BJ (cell line): ENCODE results near the gene ANKRD10. TPM values are rescaled to one million over a fixed set of nuclear protein-coding genes. Genes with fewer than 3 reads are reported as not detected.

ENCODE experiments used
- CTCF ChIA-PET: fragments of 350-600 bp; formaldehyde crosslinking; extraction: SDS; loops from one replicate; lab custom pipeline; 2021; ENCODE audit warnings: antibody characterized with exemption, inconsistent platforms; lab: Yijun Ruan, JAX
- POLR2A ChIA-PET: fragments of 300-600 bp; sonication (Branson Sonifier 250); formaldehyde crosslinking; extraction: SDS; loops from one replicate; lab custom pipeline; 2021; ENCODE audit warnings: antibody characterized with exemption; lab: Charles Lee
- DNase-seq: peaks from one replicate; pipeline ENCODE4 v3.0.0-alpha.2; 2011; ENCODE audit warnings: low read depth
- H3K27me3 ChIP-seq: 2 replicates; pipeline ENCODE4 v1.6.0; 2011; ENCODE audit warnings: low read length; ENCODE audit not compliant: control insufficient read depth, insufficient read depth
- H3K36me3 ChIP-seq: 2 replicates; pipeline ENCODE4 v1.5.1; 2011; ENCODE audit warnings: low read length; ENCODE audit not compliant: control insufficient read depth, insufficient read depth
- H3K4me3 ChIP-seq: 2 replicates; pipeline ENCODE4 v1.5.1; 2011; ENCODE audit warnings: low read depth, mild to moderate bottlenecking, control low read depth, low read length
- polyA plus RNA-seq: library from polyadenylated mRNA; depleted of rRNA; stranded (reverse); fragments of >200 nt; gene quantifications from 2 replicates; pipeline ENCODE4 v1.2.3, GENCODE V29; 2011
- TF ChIP-seq, protein P1 (sequence below): IDR thresholded peaks from 2 replicates; pipeline ENCODE4 v1.5.1; 2011; ENCODE audit warnings: low read depth, mild to moderate bottlenecking, control low read depth, inconsistent platforms, low read length, moderate library complexity; ENCODE audit not compliant: insufficient read depth

The ANKRD10 gene
- polyA plus RNA-seq, 1 experiment, result 43.5 TPM

- TF ChIP-seq, protein P1, sequence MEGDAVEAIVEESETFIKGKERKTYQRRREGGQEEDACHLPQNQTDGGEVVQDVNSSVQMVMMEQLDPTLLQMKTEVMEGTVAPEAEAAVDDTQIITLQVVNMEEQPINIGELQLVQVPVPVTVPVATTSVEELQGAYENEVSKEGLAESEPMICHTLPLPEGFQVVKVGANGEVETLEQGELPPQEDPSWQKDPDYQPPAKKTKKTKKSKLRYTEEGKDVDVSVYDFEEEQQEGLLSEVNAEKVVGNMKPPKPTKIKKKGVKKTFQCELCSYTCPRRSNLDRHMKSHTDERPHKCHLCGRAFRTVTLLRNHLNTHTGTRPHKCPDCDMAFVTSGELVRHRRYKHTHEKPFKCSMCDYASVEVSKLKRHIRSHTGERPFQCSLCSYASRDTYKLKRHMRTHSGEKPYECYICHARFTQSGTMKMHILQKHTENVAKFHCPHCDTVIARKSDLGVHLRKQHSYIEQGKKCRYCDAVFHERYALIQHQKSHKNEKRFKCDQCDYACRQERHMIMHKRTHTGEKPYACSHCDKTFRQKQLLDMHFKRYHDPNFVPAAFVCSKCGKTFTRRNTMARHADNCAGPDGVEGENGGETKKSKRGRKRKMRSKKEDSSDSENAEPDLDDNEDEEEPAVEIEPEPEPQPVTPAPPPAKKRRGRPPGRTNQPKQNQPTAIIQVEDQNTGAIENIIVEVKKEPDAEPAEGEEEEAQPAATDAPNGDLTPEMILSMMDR, result no peak
- H3K27me3 ChIP-seq, result peaks cover 12% of the 10 kb centered on the region
- DNase-seq, result no peak
- H3K36me3 ChIP-seq, result no peaks in the 10 kb centered on the region
- H3K4me3 ChIP-seq, result no peak overlapping the region
- ChIA-PET POLR2A (no interaction called here), CTCF (no interaction called here)
Measured at GRCh38 chr13:110850840-110851239, 64.0 kb downstream of the ANKRD10 start.

- TF ChIP-seq, protein P1, result no peak
- POLR2A ChIA-PET, result no interaction called here
Measured at GRCh38 chr13:110850006-110850405, 64.9 kb downstream of the ANKRD10 start.

DNA sequence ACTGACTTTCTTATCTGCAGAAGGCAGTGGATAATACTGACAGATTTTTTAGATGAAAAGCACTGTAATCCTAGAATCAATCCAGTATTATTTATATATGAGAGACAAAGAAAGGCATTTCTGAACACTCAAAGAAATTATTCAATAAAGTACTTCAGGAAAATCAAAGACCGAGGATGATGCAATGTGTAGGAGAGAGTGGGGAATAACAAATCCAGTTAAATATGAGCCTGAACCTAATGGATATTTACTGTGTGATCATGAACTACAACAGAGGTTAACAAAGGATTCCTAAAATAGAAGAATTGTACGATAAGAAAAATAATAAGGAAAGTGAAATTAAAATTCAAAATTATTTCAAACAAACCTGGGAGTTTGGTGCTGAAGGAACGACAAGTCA lies 69.3 kb downstream of the ANKRD10 start:
- Histone ChIP-seq H3K4me3 (no peak overlapping the region), H3K27me3 (peaks cover 11% of the 10 kb centered on the region), H3K36me3 (no peaks in the 10 kb centered on the region)
- ChIA-PET CTCF (no interaction called here), POLR2A (no interaction called here)
- TF ChIP-seq, protein P1, result no peak
- DNase-seq, result no peak

More at GRCh38 chr13:110850006-110850405, 64.9 kb downstream of the ANKRD10 start:
- no peak for DNase-seq
- Histone ChIP-seq H3K4me3 (no peak overlapping the region), H3K27me3 (peaks cover 13% of the 10 kb centered on the region), H3K36me3 (no peaks in the 10 kb centered on the region)
- CTCF ChIA-PET, result interaction anchor here (1.3 kb wide), 1 partner anchor 9 kb away, joined by 3 read pairs; no protein-coding TSS in a partner anchor

DNA sequence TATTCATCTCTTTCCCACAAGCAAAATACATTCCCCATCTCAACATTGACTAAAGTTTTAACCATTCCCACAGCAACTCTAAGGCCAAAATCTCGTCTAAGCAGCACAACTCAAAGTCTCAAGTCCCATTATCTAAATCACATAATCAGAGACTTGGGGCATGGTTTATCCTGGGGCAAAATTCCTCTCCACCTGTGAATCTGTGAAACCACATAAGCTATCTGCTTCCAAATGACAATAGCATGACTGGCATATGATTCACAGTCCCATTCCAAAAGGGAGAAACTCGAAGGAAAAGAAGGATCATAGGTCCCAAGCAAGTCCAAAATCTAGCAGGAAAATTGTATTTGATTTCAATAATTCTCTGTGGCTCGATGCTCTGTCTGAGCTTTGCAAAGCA lies 73.0 kb downstream of the ANKRD10 start:
- Histone ChIP-seq H3K27me3 (peaks cover 6% of the 10 kb centered on the region), H3K4me3 (no peak overlapping the region), H3K36me3 (no peaks in the 10 kb centered on the region)
- TF ChIP-seq, protein P1, result no peak
- DNase-seq, result no peak
- CTCF ChIA-PET, result no interaction called here
- POLR2A ChIA-PET, result no interaction called here

DNA sequence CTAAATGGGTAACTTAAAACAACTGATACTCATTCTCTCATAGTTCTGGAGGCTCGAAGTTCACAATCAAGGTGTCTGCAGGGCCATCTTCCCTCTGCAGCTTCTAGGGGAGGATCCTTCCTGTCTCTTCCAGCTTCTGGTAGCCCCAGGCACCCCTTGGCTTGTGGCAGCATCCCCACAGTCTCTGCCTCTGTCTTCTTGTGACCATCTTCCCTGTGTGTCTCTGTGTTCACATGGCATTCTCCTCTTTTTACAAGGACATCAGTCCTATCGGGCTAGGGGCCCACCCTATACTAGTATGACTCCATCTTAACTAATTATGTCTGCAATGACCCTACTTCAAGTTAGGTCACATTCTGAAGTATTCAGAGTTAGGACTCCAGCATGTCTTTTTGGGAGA lies 73.5 kb downstream of the ANKRD10 start:
- ChIA-PET CTCF (no interaction called here), POLR2A (no interaction called here)
- no peak overlapping the region for H3K4me3 ChIP-seq
- DNase-seq, result no peak
- H3K27me3 ChIP-seq, result peaks cover 6% of the 10 kb centered on the region; the same call in 1 of the 2 replicates
- H3K36me3 ChIP-seq, result no peaks in the 10 kb centered on the region
- TF ChIP-seq, protein P1, result no peak
